HuH-7.5 (cell line): Measurements from ENCODE around the gene TMEM129.

Experiments used
- DNase-seq: peaks from one replicate; pipeline ENCODE4 v3.0.0; 2011; ENCODE audit warnings: low spot score

The TMEM129 gene

DNA sequence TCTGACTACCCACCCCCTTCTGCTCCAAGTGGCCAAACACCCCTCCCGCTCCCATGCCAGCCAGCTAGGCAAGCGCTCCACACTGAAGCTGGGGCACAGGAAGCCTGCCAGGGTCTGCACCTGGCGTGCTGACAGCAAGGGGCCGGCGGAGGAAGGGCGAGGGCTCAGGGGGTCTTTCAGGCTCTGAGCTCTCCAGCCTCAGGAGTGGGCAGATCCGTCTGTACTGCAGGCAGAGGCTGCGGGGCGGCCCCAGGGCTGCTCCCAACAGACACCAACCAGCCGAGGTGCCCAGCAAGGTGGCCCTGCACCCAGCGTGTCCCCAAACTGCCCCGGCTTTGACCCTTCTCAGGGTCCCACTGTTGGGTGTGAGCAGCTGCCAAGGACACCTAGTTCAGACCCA, 51.9 kb downstream of the TMEM129 start:
- DNase-seq, result no peak

DNA sequence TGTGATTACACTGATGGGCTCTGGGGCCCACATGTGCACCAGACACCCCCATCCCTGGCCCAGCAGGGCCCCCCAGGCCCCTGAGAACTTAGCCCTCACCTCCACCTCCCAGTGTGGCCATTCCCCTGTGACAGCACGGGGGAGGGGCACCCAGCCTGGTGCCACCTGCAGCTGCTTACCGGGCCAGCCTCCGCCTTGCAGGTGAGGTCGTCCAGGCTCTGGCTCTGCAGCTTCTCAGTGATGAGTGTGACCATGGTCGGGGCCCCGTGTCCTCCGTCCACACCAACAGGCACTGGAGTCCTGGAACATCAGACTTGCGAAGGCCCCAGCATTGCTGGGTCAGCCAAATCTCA, 52.7 kb downstream of the TMEM129 start:
- no peak for DNase-seq

DNA sequence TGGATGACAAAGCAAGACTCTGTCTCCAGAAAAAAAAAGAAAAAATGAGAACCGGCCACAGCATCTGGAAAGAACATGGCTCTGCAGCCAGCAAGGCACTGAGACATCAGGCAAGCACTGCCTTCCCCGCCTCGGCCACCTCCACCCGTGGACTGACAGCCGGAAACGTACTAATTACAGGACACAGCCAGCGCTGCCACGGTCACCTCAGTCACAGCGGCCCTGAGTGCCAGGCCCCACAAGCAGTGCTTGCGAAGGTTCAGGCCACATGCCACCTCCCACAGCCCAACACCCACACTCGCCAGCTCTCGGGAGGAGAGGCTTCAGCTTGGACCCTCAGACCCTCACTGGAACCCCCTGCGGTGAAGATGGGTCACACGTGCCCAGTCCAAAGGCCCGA, 53.9 kb downstream of the TMEM129 start:
- no peak for DNase-seq

DNA sequence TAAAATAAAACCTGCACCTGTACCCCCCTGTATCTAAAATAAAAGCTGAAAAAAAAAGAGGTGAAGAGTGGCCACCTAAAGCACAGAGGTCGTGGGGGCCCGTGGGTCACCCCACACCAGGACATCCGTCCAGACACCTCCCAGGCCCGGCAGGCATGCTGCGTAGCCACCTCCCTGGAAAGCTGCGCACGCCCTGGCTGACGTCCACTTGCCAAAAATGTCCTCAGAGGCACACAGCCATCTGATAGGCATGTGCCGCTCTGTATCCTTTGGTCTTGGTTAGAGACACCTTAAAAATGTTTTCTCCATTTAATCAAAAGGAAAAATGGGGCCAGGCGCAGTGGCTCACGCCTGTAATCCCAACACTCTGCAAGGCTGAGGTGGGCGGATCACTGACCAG, 54.7 kb downstream of the TMEM129 start:
- DNase-seq, result no peak
